ENCODE results near the gene AQP4.

The AQP4 gene

GRCh38 chr18:26812462-26812861, 53.0 kb downstream of the AQP4 start:
- Histone ChIP-seq H3K9me3 (no peaks in the 10 kb centered on the region), H3K4me2 (no peak overlapping the region), H3K27me3 (no peaks in the 10 kb centered on the region), H3K4me3 (no peak overlapping the region), H4K20me1 (no peaks in the 10 kb centered on the region), H3K36me3 (no peaks in the 10 kb centered on the region), H3K9ac (no peak overlapping the region), H3K4me1 (no peaks in the 10 kb centered on the region), H3K27ac (no peak overlapping the region)
- no peak for TF ChIP-seq Cebpa-rat (IDR thresholded peaks at IDR 0.05)

GRCh38 chr18:26809346-26809745, 56.2 kb downstream of the AQP4 start:
- Histone ChIP-seq H3K4me3 (no peak overlapping the region), H3K4me1 (no peaks in the 10 kb centered on the region), H3K27ac (no peak overlapping the region), H3K9me3 (no peaks in the 10 kb centered on the region), H3K9ac (no peak overlapping the region), H4K20me1 (no peaks in the 10 kb centered on the region), H3K4me2 (no peak overlapping the region), H3K27me3 (no peaks in the 10 kb centered on the region), H3K36me3 (no peaks in the 10 kb centered on the region)
- TF ChIP-seq Cebpa-rat (IDR thresholded peaks at IDR 0.05) = no peak

- TF ChIP-seq Cebpa-rat (IDR thresholded peaks at IDR 0.05) = no peak
- no peaks in the 10 kb centered on the region for H3K27me3 ChIP-seq
Measured at GRCh38 chr18:26806224-26806623, 59.3 kb downstream of the AQP4 start.

GRCh38 chr18:26804519-26804918, 61.0 kb downstream of the AQP4 start:
- Histone ChIP-seq H3K9me3 (peaks cover 9% of the 10 kb centered on the region; the same call in 1 of the 2 replicates), H3K27me3 (no peaks in the 10 kb centered on the region), H3K27ac (no peak overlapping the region), H4K20me1 (no peaks in the 10 kb centered on the region), H3K36me3 (no peaks in the 10 kb centered on the region), H3K4me2 (no peak overlapping the region), H3K4me1 (no peaks in the 10 kb centered on the region), H3K9ac (no peak overlapping the region), H3K4me3 (no peak overlapping the region)
- TF ChIP-seq Cebpa-rat (IDR thresholded peaks at IDR 0.05) = no peak

More at GRCh38 chr18:26806224-26806623, 59.3 kb downstream of the AQP4 start:
- Histone ChIP-seq H3K4me2 (no peak overlapping the region), H4K20me1 (no peaks in the 10 kb centered on the region), H3K4me1 (no peaks in the 10 kb centered on the region), H3K9ac (no peak overlapping the region), H3K27ac (no peak overlapping the region), H3K4me3 (no peak overlapping the region), H3K36me3 (no peaks in the 10 kb centered on the region), H3K9me3 (no peaks in the 10 kb centered on the region)

GRCh38 chr18:26803643-26804042, 61.9 kb downstream of the AQP4 start:
- H4K20me1 ChIP-seq = no peaks in the 10 kb centered on the region
- TF ChIP-seq Cebpa-rat (IDR thresholded peaks at IDR 0.05) = no peak
- H3K27me3 ChIP-seq = no peaks in the 10 kb centered on the region
- no peak overlapping the region for H3K9ac ChIP-seq
- H3K4me2 ChIP-seq = no peak overlapping the region
- H3K4me1 ChIP-seq = no peaks in the 10 kb centered on the region
- H3K36me3 ChIP-seq = no peaks in the 10 kb centered on the region
- H3K4me3 ChIP-seq = no peak overlapping the region
- H3K9me3 ChIP-seq = peaks cover 12% of the 10 kb centered on the region; the same call in 1 of the 2 replicates
- H3K27ac ChIP-seq = no peak overlapping the region

- no peak overlapping the region for H3K9ac ChIP-seq
- H3K27ac ChIP-seq = no peak overlapping the region
- no peak overlapping the region for H3K4me2 ChIP-seq
- H3K9me3 ChIP-seq = peaks cover 12% of the 10 kb centered on the region; the same call in 1 of the 2 replicates
- H3K36me3 ChIP-seq = no peaks in the 10 kb centered on the region
- no peaks in the 10 kb centered on the region for H4K20me1 ChIP-seq
- no peaks in the 10 kb centered on the region for H3K27me3 ChIP-seq
- H3K4me1 ChIP-seq = no peaks in the 10 kb centered on the region
- no peak for TF ChIP-seq Cebpa-rat (IDR thresholded peaks at IDR 0.05)
- H3K4me3 ChIP-seq = no peak overlapping the region
Measured at GRCh38 chr18:26802330-26803200, 62.9 kb downstream of the AQP4 start.

Data from BLaER1 (cell line).